HepG2 (cell line): ENCODE results near the gene PRCP. TPM values are rescaled to one million over a fixed set of nuclear protein-coding genes. Genes with fewer than 3 reads are reported as not detected.

Experiments
- KLF13 ChIP-seq: sonication (generic); formaldehyde crosslinking; IDR thresholded peaks from 2 replicates; pipeline ENCODE4 v1.4.0; 2020; ENCODE audit warnings: mild to moderate bottlenecking, missing genetic modification reagents
- MAFG ChIP-seq: sonication (generic); formaldehyde crosslinking; IDR thresholded peaks from 2 replicates; pipeline ENCODE4 v1.5.1; 2020; ENCODE audit warnings: mild to moderate bottlenecking, missing genetic modification reagents
- POLR2G ChIP-seq: fragments of 200-400 bp; formaldehyde crosslinking; IDR thresholded peaks from 2 replicates; pipeline ENCODE4 v1.6.1; 2018; ENCODE audit warnings: mild to moderate bottlenecking, low read depth, low read length, moderate library complexity
- RBFOX2 ChIP-seq: fragments of 200-400 bp; formaldehyde crosslinking; IDR thresholded peaks from 2 replicates; pipeline ENCODE4 v1.6.1; 2017; ENCODE audit warnings: low read depth, mild to moderate bottlenecking, low read length
- RELA ChIP-seq: sonication (generic); formaldehyde crosslinking; IDR thresholded peaks from 2 replicates; pipeline ENCODE4 v1.4.0; 2020; ENCODE audit warnings: missing genetic modification reagents
- SATB2 ChIP-seq: sonication (generic); formaldehyde crosslinking; IDR thresholded peaks from 2 replicates; pipeline ENCODE4 v1.5.0; 2020; ENCODE audit warnings: missing genetic modification reagents
- polyA plus RNA-seq, 8 experiments: library from polyadenylated mRNA; depleted of rRNA in 3 of 8; stranded (reverse) in 7 of 8; unstranded in 1 of 8; fragments of >200 nt; fragmentation: Illumina TruSeq in 4 of 8; extraction: Trizol in 4 of 8; gene quantifications; 2 replicates each; pipeline versions ENCODE4 v1.2.1 to v1.2.3, GENCODE V29; 2011 to 2016; ENCODE audit warnings: low read depth in 4 of 8, missing spikeins in 1 of 8, mixed read lengths in 1 of 8; ENCODE audit not compliant: insufficient read depth in 1 of 8
- total RNA-seq, 5 experiments: library from RNA; depleted of rRNA; stranded (reverse); fragments of >200 nt; fragmentation: Illumina TruSeq; extraction: Trizol; gene quantifications; 2 replicates each; pipeline ENCODE4 v1.2.3, GENCODE V29; 2016; ENCODE audit warnings: low read depth in 1 of 5
- TF ChIP-seq, protein P1 (sequence below): sonication (generic); formaldehyde crosslinking; IDR thresholded peaks from 2 replicates; pipeline ENCODE4 v1.4.0; 2020; ENCODE audit warnings: low read depth, missing genetic modification reagents
- TF ChIP-seq, protein P2 (sequence below): sonication (generic); formaldehyde crosslinking; IDR thresholded peaks from 2 replicates; pipeline ENCODE4 v1.4.0; 2020; ENCODE audit warnings: missing genetic modification reagents, mild to moderate bottlenecking, borderline replicate concordance

Gene PRCP
- total and polyA plus RNA-seq, 2 of the 13 experiments (the other 11 are each of a cell fraction or from before 2014, with no cell fraction given), result 84.2 to 105 TPM

DNA sequence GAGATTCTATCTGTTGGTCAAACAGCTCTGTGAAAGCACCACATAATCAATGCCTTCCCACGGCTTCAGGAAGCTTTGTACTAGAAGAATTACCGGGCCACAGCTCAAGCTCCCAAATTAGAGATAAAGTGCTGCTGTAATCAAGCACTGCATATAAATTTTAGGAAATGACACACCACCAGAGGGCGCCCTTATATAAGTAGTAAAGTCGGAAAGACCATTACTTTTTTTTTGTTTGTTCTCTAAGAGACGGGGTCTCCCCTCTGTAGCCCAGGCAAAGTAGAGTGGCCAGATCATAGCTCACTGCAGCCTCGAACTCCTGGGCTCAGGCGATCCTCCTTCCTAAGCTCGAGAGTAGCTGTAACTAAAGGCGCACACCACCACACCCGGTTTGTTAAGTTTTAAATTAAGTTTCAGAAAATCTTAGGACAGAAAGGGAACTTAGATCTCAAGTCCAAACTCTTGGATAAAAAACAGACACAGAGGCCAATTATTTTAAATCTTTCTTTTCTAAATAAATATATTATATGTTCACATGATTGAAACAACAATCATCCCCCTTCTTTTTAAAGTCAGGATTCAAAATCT lies 32.6 kb downstream of the PRCP start (continued):
- TF ChIP-seq, protein P1, sequence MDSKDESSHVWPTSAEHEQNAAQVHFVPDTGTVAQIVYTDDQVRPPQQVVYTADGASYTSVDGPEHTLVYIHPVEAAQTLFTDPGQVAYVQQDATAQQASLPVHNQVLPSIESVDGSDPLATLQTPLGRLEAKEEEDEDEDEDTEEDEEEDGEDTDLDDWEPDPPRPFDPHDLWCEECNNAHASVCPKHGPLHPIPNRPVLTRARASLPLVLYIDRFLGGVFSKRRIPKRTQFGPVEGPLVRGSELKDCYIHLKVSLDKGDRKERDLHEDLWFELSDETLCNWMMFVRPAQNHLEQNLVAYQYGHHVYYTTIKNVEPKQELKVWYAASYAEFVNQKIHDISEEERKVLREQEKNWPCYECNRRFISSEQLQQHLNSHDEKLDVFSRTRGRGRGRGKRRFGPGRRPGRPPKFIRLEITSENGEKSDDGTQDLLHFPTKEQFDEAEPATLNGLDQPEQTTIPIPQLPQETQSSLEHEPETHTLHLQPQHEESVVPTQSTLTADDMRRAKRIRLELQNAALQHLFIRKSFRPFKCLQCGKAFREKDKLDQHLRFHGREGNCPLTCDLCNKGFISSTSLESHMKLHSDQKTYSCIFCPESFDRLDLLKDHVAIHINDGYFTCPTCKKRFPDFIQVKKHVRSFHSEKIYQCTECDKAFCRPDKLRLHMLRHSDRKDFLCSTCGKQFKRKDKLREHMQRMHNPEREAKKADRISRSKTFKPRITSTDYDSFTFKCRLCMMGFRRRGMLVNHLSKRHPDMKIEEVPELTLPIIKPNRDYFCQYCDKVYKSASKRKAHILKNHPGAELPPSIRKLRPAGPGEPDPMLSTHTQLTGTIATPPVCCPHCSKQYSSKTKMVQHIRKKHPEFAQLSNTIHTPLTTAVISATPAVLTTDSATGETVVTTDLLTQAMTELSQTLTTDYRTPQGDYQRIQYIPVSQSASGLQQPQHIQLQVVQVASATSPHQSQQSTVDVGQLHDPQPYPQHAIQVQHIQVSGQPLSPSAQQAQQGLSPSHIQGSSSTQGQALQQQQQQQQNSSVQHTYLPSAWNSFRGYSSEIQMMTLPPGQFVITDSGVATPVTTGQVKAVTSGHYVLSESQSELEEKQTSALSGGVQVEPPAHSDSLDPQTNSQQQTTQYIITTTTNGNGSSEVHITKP (CRISPR knock-in tag), result 0 out of 2 replicates have a peak, but pooled peaks have one; percentile 32
- TF ChIP-seq MAFG (CRISPR knock-in tag) (no peak), KLF13 (CRISPR knock-in tag) (no peak), RBFOX2 (no peak), RELA (CRISPR knock-in tag) (no peak), SATB2 (CRISPR knock-in tag) (no peak), POLR2G (no peak)
- TF ChIP-seq, protein P2, sequence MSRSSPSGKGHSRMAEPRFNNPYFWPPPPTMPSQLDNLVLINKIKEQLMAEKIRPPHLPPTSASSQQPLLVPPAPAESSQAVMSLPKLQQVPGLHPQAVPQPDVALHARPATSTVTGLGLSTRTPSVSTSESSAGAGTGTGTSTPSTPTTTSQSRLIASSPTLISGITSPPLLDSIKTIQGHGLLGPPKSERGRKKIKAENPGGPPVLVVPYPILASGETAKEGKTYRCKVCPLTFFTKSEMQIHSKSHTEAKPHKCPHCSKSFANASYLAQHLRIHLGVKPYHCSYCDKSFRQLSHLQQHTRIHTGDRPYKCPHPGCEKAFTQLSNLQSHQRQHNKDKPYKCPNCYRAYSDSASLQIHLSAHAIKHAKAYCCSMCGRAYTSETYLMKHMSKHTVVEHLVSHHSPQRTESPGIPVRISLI (CRISPR knock-in tag), result peak; percentile 71; the same call in 1 of the 2 replicates
